ENCODE data around the gene CLTB. TPM values are rescaled to one million over a fixed set of nuclear protein-coding genes. Genes with fewer than 3 reads are reported as not detected.

CLTB gene
- total RNA-seq (10 to 100 TPM; 69.5 to 73.2 TPM), total RNA-seq (18.6 to 93.7 (median 41.8) reads per million in 172 experiments)
- 50.4 TPM for polyA plus RNA-seq (2013, experiment 1 of 2)
- polyA plus RNA-seq (2013, experiment 2 of 2), result 49.5 TPM

DNA sequence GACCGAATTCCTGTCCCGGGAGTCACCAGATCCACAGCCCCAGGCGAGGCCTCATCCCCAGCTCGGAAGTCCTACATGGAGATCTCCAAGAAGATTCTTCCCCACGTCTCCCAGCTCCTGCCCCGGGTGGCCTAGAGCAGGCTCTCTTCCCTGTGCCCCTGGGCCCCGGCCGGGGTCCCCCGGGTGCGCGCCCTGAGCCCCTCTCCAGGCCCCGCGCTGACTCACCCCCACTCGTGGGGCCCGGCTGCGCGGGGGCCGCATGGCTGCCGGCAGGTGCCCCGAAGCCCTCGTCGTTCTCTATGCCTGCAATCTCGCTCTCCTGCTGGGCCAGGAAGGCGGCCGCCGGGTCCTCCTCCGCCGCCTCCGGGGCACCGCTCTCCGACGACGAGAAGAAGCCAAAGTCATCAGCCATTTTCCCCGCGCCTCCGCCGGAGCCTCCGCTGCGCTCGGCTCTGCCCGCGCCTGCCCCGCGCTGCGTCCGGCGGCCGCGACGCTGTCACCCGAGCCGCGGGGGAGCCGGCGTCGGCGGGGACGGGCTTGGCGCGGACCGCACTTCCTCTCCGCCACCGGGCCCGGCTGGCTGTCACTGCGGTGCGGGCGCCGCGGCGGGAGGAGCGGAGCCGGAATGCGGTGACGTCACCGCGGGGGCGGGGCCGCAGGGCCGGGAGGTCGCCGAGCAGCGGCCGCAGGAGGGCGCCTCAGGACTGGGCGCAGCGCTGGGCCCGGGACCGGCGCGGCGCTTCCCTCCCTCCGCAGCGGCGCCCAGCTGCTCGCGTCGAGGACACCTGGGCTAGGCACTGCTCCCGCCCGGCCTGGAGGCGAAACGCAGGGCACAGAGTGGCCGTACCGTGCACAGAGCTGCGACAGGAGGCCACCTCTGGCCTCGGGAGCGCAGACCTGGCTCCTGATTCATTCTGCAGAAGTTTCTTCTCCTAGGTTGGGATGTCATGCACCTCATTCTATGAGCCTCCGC, at the start of gene CLTB:
TSS of gene CLTB (minus strand) at position 588 of the 973 bp plus-strand sequence. CDS start at position 412, 176 bp downstream.
- Histone ChIP-seq H3K27ac (ENCODE audit: low read depth in 1 of 2, low read length in 2 of 2) (peak within 1 kb of the TSS; percentile 18 to 61), H3K27me3 (ENCODE audit: control insufficient read depth in 1 of 2, insufficient read depth in 2 of 2, low read length in 2 of 2) (no peaks in the 10 kb centered on the region), H3K4me1 (ENCODE audit: insufficient read depth, low read length) (peaks cover 37% of the 10 kb centered on the region), H3K36me3 (ENCODE audit: insufficient read depth, low read length) (peaks cover 5% of the 10 kb centered on the region), H3K9me3 (ENCODE audit: control insufficient read depth in 1 of 2, insufficient read depth in 1 of 2, low read length in 2 of 2) (no peaks in the 10 kb centered on the region), H3K4me3 (ENCODE audit: low read length) (peak within 1 kb of the TSS; percentile 65)
- Mint-ChIP-seq H3K36me3 (ENCODE audit: low read depth) (peaks cover 10% of the 10 kb centered on the region), H3K4me1 (ENCODE audit: low read depth) (peaks cover 42% of the 10 kb centered on the region), H3K9me3 (no peaks in the 10 kb centered on the region), H3K27ac (peak within 1 kb of the TSS; percentile 86), H3K27me3 (no peaks in the 10 kb centered on the region), H3K4me3 (peak within 1 kb of the TSS; percentile 89)
- ATAC-seq (ENCODE audit: poor library complexity) (peak; percentile 90), DNase-seq (peak; percentile 79 to 98 (median 92))
- TF ChIP-seq CTCF (IDR thresholded peaks at IDR 0.05), result peak; percentile 41
- intact Hi-C loops (cut with DNase I, micrococcal nuclease), result loop anchor here (1.0 to 5.0 kb wide), 9 partner anchors 31 to 241 kb away; partner anchors contain the start of genes KIAA1191 (in 1 of the 2) and RNF44 (in 1 of the 2)
- ChIA-PET POLR2A (interaction anchor here (0.7 to 3.6 kb wide), 12 partner anchors 25 to 245 kb away, joined by 3 to 40 read pairs (median 5); partner anchors contain the start of genes FAF2, KIAA1191 and RNF44), CTCF (interaction anchor here (0.6 to 3.7 kb wide), 28 partner anchors 10 to 242 kb away, joined by 3 to 37 read pairs (median 4); partner anchors contain the start of genes FAF2, KIAA1191 and RNF44)

GRCh38 chr5:176463113-176463764, 46.9 kb upstream of the CLTB start:
- Mint-ChIP-seq H3K4me1 (ENCODE audit: low read depth) (peaks cover 53% of the 10 kb centered on the region), H3K9me3 (no peaks in the 10 kb centered on the region), H3K27me3 (no peaks in the 10 kb centered on the region), H3K4me3 (no peak overlapping the region), H3K36me3 (ENCODE audit: low read depth) (peaks cover 42% of the 10 kb centered on the region), H3K27ac (no peak overlapping the region)
- POLR2A ChIA-PET, result interaction anchor here (1.4 kb wide), 1 partner anchor 80 kb away, joined by 4 read pairs; no protein-coding TSS in a partner anchor
- DNase-seq, result no peak
- no peak for TF ChIP-seq CTCF (IDR thresholded peaks at IDR 0.05)
- peaks cover 6% of the 10 kb centered on the region for H3K4me1 ChIP-seq (ENCODE audit: insufficient read depth, low read length)
- no peaks in the 10 kb centered on the region for H3K9me3 ChIP-seq (ENCODE audit: control insufficient read depth in 1 of 2, insufficient read depth in 1 of 2, low read length in 2 of 2)
- H3K4me3 ChIP-seq (ENCODE audit: low read length), result no peak overlapping the region
- peaks cover 26% of the 10 kb centered on the region for H3K36me3 ChIP-seq (ENCODE audit: insufficient read depth, low read length)
- no peak overlapping the region for H3K27ac ChIP-seq (ENCODE audit: low read depth in 1 of 2, low read length in 2 of 2)
- ATAC-seq (ENCODE audit: poor library complexity), result no peak
- intact Hi-C loops (cut with DNase I, micrococcal nuclease), result no loop called here
- CTCF ChIA-PET, result interaction anchor here (1.2 kb wide), 1 partner anchor 107 kb away, joined by 3 read pairs; no protein-coding TSS in a partner anchor
- H3K27me3 ChIP-seq (ENCODE audit: control insufficient read depth in 1 of 2, insufficient read depth in 2 of 2, low read length in 2 of 2), result no peaks in the 10 kb centered on the region

DNA sequence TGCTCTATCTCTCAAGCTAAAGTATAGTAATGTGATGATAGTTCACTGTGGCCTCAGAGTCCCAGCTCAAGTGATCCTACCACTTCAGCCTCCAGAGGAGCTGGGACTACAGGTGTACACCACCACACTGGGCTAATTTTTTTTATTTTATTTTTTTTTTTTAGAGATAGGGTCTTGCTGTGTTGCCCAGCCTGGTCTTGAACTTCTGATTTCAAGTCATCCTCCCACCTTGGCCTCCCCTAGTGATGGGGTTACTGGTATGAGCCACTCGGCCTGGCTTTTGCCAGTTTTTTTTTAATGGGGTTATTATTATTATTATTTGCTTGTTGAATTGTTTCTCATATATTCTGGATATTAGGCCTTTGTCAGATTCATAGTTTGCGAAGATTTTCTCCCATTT, 45.0 kb upstream of the CLTB start:
- no peak overlapping the region for H3K27ac Mint-ChIP-seq
- DNase-seq (no peak), ATAC-seq (ENCODE audit: poor library complexity) (no peak)
- CTCF ChIA-PET, result interaction anchor here (1.2 kb wide), 1 partner anchor 13 kb away, joined by 4 read pairs; the partner anchor contains the start of gene FAF2
- H3K4me1 Mint-ChIP-seq (ENCODE audit: low read depth), result peaks cover 60% of the 10 kb centered on the region
- no peaks in the 10 kb centered on the region for H3K9me3 ChIP-seq (ENCODE audit: control insufficient read depth in 1 of 2, insufficient read depth in 1 of 2, low read length in 2 of 2)
- peaks cover 6% of the 10 kb centered on the region for H3K4me1 ChIP-seq (ENCODE audit: insufficient read depth, low read length)
- peaks cover 25% of the 10 kb centered on the region for H3K36me3 ChIP-seq (ENCODE audit: insufficient read depth, low read length)
- H3K36me3 Mint-ChIP-seq (ENCODE audit: low read depth), result peaks cover 41% of the 10 kb centered on the region
- intact Hi-C loops (cut with DNase I, micrococcal nuclease), result no loop called here
- H3K27me3 ChIP-seq (ENCODE audit: control insufficient read depth in 1 of 2, insufficient read depth in 2 of 2, low read length in 2 of 2), result no peaks in the 10 kb centered on the region
- H3K9me3 Mint-ChIP-seq, result no peaks in the 10 kb centered on the region
- no peak overlapping the region for H3K4me3 ChIP-seq (ENCODE audit: low read length)
- POLR2A ChIA-PET, result no interaction called here
- no peak for TF ChIP-seq CTCF (IDR thresholded peaks at IDR 0.05)
- no peaks in the 10 kb centered on the region for H3K27me3 Mint-ChIP-seq
- H3K27ac ChIP-seq (ENCODE audit: low read depth in 1 of 2, low read length in 2 of 2), result no peak overlapping the region
- H3K4me3 Mint-ChIP-seq, result no peak overlapping the region
